ENCODE measurements around the gene TPD52L2.

Gene TPD52L2

DNA sequence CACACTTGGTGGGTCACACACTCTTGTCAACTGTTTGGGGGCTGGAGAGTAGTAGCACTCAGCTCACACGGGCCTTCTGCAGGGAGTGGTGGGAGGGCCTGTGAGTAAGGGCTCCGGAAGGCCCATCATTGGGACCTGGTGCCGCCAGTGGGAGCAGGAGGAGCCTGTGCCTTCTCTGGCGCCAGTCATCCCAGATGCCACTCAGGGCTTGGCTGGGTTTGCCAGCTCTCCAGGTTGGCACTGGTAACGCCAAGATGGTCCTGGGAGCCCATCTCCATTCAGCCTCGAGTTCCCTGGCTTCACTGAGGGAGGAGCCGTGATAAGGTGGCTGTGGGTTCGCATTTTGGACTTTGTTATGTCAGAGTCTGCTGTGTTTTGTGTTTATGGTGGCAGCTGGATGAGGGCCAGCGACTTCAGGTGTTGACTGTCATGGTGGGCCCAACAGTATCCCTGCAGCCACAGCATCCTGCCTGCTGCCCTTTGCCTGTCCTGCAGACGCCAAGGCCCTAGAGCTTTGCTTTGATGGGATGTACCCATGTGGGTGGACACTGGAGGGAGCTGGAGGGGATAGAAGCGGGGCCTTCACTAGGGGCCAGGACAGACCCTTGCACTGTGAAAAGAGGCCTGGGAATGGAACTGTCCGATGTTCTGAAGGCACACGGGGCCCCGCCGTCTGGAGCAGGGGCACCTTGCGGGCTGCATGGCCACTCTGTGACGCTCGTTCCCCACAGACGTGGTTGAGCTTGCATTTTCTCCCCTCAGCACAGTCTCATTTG, 16.6 kb downstream of the TPD52L2 start:
- DNase-seq = no peak

DNA sequence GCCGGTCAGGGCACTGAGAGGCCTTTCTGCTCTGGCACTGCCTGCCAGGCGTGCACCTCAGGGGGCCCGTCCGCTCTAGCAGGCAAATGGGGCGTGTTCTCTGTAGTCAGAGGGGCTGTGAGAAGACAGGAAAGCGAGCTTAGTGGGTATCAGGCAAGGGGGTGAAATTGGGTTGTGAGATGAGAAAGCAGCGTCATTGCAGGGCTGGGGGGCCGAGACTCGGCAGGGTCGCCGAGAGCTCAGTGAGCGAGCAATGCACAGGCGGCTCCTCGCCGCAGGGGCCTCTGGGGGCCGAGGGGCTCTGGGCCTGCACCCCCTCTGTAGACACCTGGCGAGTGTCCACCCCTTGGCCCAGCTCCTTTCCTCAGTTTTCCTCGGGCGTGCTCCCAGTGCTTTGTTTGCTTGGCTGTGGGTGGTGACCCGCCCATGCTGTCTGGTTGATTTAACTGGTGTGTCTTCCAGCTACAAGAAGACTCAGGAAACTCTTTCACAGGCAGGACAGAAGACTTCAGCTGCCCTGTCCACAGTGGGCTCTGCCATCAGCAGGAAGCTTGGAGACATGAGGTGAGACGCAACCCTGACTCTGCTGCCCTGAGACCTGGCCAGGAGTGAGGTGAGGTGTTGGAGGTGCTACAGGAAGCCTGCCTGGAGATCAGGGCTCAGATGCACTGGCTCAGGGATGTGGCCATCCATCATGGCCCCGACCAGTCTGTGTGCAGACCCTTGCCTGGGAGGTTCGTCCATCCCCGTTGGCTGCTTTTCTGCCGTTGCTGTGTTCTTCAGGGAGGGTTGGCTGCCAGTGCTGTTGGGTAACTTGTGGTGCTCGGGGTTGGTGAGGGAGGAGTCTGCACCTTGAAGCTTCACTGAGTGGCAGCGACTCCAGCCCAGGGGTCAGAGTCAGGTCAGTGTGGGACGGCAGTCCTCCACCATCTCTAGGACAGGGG, 17.5 kb downstream of the TPD52L2 start:
- DNase-seq = no peak

GRCh38 chr20:63883201-63883593, 18.1 kb downstream of the TPD52L2 start:
- no peak for DNase-seq

DNA sequence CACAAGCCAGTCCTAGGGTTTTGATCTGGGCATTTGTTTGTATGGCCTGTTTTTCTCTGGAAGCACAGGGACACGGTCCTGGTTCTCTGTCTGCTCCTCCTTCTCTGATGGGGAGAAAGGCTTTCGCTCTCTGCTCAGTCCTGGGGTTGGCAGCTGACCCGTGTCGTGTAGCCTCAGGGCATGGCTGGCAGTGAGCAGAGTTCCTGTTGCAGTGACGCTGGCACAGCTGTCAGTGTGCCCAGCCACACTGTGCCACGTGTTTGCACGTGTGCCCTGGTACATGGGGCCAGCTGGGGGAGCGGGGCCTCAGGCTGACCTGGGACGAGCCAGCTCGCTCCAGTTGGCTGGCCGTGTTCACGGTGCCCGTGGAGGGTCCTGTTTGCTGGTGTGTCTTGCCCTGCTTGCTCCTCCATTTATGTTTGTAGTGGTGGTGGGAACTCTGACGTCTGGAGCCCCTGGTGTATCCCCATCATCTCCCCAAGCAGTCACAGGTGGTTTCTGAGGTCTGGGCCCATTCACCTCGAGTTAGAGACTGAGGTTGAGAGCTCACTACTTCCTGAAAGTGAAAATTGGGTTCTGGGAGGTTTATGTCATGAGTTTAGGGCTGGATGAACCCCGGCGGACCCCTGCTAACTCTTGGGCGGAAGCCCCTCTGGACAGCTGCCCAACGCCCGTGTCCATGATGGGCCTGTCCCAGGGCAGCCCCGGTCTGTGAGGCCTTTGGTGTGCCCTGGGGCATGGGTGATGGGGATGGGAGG, 19.6 kb downstream of the TPD52L2 start:
- no peak for DNase-seq

GRCh38 chr20:63885264-63886053, 20.4 kb downstream of the TPD52L2 start:
- no peak for DNase-seq

DNA sequence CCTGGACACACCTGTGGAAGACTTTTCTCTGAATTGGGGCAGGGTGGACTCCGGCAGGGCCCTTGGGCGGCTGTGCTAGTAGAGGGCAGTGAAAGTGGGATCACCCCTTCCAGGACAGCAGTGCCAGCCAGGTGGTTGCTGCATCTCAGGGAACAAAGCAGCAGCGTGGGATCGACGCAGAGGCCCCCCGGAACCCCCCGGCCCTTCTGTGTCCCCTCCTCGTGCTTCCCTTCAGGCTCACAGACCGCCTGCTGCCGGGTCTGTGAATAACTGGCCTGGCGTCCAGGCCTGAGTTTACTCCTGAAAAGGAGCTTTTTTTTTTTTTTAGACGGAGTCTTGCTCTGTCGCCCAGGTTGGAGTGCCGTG, 21.0 kb downstream of the TPD52L2 start:
- no peak for DNase-seq

- DNase-seq = no peak
These were observed 21.9 kb downstream of the TPD52L2 start for GRCh38 chr20:63886921-63887320.

GRCh38 chr20:63889241-63890200, 24.5 kb downstream of the TPD52L2 start:
- DNase-seq = no peak

DNA sequence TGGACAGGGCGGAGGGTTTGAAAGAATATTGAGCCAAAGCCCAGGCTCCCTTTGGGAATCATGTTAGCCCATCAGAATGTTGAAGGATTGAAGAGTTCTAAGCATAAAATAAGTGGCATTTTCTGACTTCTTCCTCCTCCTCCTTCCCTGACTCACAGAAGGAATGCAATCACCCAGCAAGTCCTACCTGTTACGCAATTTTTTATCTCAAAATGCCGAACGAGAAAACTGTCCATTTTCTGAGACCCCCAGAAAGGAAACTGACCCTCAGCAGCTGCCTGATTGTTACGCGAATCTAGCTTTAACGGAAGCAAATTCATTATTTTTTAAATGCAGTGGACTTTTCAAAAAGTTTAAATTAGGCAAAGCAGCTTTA, 25.1 kb downstream of the TPD52L2 start:
- DNase-seq = no peak

DNA sequence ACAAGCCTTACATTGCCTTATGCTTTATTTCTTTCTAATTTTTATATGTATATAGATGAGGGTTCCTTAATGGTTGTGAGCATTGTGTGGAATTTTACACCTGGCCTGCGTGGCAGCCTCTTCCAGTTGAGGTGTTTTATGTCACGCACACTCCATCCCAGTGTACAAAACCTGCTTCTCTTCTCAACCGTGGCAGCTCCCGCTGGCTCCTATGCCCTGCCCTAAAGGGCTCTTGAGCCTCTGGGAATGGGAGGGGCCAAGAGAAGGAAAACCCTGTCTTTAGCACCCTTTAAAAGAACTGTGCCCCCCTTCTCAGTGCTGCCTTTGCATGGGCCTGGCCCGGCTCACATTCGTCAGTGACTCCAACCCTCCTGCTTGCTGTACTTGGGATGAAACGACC, 25.5 kb downstream of the TPD52L2 start:
- DNase-seq = no peak

DNA sequence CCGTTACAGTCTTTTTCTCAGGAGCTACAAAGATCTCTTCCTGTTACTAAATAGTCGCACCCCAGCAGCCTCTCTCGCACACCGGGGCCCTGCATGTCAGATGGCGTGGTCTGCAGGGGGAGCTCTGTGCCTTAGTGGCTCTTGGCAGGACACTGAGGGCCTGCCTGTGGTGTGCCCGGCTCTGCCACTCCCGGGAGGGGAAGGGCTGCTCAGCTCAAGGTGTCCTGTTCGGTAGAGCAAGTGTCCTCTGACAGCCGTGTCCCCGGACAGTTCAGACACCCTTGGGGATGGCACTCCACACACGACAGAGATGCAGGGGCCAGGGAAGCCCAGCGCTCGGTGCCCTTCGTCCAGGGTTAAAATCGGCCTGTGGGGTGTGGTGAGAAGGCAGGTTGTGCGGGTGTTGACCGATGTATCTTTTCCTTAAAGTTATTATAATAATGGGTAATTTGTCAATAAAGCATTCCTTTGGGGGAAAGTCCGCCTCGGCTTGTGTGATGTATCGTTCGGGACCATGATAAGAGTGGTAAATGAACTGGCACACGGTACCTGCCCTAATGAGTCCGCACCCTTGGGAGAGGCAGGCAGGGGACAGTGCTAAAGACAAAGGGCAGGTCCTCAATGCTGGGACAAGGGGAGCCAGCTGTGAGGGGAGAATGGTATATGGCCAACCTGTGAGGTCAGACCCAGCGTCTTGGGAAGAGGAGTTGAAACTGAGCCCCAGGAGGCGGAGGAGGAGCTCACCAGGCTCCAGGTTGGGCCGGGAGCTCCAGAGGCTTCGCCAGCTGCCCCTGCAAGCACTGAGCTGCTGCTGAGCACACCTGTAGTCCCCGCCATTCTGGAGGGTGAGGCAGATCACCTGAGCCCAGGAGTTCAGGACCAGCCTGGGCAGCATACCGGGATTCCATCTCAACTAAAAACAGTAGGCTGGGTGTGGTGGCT, 26.3 kb downstream of the TPD52L2 start:
- DNase-seq = no peak

DNA sequence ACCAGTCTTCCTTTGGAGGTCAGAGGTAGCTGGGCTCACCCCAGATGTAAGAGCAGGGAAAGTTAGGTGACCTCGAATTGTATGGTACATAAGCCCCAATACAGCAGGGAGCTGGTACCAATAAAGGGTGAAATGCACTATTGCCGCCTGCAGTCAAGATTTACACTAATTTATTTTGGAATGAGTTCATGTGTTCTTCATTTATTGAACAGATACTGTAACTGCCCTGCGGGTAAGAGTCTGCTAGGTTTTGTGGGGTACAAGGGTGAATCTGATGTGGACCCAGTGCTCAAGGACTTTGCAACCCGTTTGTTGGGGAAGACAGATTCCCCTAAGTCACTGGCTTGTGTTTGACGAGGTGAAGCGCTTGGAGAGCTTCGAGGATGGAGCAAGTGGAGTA, 27.3 kb downstream of the TPD52L2 start:
- no peak for DNase-seq

DNA sequence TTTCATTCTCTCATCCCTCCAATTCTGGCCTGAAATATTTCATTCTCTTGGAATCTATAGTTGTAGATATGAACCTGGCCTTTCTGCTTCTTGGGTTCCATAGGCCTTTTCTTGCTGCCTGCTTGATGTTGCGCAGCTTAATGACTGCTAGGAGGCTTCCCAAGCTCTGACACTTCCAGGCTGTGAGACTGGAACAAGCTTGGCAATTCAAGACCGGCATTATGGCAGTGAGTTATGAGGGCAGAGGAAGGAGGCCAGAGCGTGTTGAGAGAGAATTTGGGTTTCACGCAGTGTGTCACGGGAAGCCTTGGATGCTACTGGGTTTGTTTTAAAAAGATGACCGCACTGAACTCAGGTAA, 28.9 kb downstream of the TPD52L2 start:
- no peak for DNase-seq

DNA sequence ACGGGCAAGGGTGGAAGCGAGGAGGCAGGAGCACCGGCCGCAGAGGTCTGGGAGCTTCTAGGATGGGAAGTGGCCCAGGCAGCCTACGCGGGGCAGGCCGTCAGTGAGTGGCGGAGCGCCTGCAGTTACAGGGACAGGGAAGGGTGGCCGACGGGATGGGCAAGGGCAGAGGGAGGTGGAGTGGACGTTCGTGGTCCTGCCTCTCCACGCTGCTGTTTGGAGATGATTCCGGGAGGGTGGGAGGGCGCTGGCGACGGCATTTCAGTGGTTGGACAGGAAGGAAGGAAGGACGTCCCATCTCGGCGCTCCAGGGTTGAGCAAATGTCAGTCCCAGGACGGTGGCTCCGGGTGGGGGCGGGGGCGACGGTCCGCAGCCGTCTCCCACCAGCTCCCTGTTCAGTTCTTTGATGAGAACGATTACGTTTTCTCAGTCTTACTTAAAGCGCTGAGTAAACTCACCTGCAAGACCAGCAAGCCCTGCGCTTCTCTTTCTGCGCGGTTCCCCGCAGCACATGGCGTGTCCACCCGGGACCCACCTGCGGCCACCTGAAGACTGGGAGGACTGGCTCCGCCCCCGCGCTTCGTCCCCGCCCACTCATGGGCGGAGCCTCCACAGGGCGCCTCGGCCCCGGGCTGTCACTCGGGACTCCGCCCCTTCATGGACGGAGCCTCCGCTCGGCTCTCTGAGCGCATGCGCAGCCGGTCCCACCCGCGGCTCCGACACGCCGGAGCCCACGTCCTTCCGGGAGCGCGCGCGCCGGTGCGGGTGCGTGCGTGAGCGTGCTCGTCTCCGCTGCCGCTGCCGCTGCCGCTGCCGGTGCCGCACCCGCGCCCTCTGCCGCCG, 29.5 kb downstream of the TPD52L2 start, which contains the start of gene DNAJC5:
TSS of gene DNAJC5 (plus strand) at position 769 of the 844 bp plus-strand sequence. CDS start 33,220 bp downstream, outside the sequence.
- DNase-seq = peak; percentile 95

DNA sequence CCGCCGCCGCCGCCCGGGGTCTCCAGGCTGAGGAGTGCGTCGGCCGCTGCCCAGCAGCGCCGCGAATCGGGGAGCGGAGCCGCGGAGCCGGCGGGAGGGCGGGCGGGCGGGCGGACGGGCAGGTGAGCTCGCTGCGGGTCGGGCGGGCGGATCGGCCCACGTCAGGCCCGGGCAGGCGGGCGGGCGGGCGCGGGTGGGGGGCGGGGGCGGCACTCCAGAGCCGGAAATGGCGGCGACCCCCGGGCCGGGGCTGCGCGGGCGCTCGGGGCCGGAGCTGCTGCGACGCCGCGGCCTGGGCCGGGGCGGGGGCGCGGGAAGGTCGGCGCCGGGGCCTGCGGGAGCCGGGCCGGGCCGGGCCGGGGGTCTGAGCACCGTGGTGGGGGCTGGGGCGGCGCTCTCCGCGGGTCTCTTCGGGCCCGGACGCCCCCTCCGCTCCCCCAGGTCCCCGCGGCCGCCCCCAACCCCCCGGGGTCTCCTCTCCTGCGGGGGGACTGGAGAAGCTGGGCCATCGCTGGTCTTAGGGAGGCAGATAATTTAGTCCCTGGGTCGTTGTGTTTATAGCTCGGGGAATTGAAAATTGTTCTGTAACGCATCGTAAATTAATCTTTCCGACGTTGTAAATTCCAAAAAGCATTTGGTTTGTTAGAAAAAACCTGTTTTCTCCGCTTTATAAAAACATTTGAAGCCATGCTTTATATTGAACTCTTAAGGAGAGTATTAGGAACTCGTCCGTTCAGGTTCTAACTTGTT, 30.3 kb downstream of the TPD52L2 start:
- DNase-seq = no peak

DNA sequence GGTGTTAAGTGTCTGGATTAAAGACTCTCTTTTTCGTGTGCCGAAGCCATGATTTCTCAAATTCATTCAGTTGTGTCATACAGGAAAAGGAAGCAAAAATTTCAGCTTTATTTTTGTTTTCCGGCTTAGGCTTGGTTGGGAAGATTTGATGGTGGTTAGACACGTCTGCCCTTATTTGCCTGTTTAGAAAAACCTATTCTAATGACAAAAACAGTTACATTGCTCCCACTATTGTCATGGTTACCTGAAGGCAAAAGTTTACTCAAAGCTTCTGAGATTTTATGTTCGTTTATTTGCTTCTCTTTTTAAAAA, 30.8 kb downstream of the TPD52L2 start:
- DNase-seq = no peak

DNA sequence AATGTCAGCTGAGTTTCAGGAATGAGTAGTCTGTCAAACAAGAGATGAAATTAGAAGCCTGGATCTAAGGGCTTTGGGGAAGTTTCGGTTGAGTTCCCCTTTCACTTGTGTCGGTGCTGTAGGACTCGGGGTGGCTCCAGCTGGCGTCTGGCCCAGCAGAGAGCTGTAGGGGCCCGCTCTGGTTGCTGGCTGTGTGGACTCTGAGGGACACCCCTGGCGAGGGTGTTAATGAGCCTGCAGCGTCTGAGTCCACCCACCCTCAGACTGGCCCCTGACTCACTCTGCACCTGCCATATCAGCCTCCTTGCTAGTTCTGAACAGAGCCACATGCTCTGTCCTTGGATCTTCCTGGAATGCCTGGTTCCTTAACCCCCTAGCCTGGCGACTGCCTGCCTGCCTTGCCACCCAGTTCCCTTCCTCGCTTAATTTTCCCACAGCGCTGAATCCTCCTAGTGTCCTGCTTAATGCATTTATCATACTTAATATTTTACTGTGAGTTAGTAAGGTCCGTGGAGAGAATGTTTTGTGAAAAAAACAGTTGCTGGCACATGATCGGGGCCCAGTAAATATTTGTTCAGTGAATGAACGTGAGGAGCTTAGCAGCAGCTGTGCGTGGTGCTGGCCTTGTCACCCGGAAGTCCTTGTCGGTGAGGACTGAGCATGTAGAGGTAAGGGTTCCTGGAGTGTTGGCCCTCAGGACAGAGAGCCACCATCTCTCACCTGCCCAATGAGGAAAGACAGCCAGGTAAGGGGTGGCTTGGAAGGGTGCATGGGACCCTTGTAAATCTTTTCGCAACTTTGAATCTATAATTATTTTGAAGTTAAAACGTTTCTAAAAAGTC, 31.4 kb downstream of the TPD52L2 start:
- DNase-seq = peak; percentile 31

All from activated naive CD4-positive, alpha-beta T cell treated with anti-CD3 and anti-CD28 coated beads, Interleukin-2, amount 50 U/mL, for 16 hours (primary cell).